A673 (cell line): Measurements from ENCODE around the gene ADGRG1.

Experiments
- EZH2 ChIP-seq: fragments of 200-600 bp; sonication (generic); IDR thresholded peaks from 2 replicates; pipeline ENCODE4 v1.6.1; 2017; ENCODE audit warnings: borderline replicate concordance, low read depth, mild to moderate bottlenecking, mixed read lengths, antibody characterized with exemption, low read length; ENCODE audit not compliant: poor library complexity, severe bottlenecking
- TF ChIP-seq, protein P1 (sequence below): fragments of 300-800, 200-600 bp; sonication (generic); conservative IDR thresholded peaks from 2 replicates; pipeline ENCODE4 v1.5.1; 2017; ENCODE audit warnings: low read depth, mild to moderate bottlenecking, antibody characterized with exemption, low read length, moderate library complexity, mixed read lengths

GRCh38 chr16:57698812-57699405 is 70.5 kb downstream of the ADGRG1 start:
- TF ChIP-seq, protein P1, sequence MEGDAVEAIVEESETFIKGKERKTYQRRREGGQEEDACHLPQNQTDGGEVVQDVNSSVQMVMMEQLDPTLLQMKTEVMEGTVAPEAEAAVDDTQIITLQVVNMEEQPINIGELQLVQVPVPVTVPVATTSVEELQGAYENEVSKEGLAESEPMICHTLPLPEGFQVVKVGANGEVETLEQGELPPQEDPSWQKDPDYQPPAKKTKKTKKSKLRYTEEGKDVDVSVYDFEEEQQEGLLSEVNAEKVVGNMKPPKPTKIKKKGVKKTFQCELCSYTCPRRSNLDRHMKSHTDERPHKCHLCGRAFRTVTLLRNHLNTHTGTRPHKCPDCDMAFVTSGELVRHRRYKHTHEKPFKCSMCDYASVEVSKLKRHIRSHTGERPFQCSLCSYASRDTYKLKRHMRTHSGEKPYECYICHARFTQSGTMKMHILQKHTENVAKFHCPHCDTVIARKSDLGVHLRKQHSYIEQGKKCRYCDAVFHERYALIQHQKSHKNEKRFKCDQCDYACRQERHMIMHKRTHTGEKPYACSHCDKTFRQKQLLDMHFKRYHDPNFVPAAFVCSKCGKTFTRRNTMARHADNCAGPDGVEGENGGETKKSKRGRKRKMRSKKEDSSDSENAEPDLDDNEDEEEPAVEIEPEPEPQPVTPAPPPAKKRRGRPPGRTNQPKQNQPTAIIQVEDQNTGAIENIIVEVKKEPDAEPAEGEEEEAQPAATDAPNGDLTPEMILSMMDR = no peak
- TF ChIP-seq EZH2 = no peak
